GM12891 (cell line): Measurements from ENCODE around the gene ADM2.

ENCODE experiments used
- DNase-seq: peaks from one replicate; pipeline ENCODE4 v3.0.0; 2011; ENCODE audit warnings: low spot score; ENCODE audit not compliant: insufficient read length
- FAIRE-seq: peaks from 2 replicates; lab custom pipeline; 2011; peaks lifted over from hg19 to GRCh38; lab: Jason Lieb, UNC
- PAX5 ChIP-seq: IDR thresholded peaks from 2 replicates; pipeline ENCODE4 v1.6.1; 2011; ENCODE audit warnings: low read length, moderate library complexity, mild to moderate bottlenecking; ENCODE audit not compliant: insufficient read depth, severe bottlenecking
- POLR2A ChIP-seq: IDR thresholded peaks from 2 replicates; pipeline ENCODE4 v1.6.1; 2011; ENCODE audit warnings: low read depth, low read length, control low read depth
- POLR2AphosphoS5 ChIP-seq: IDR thresholded peaks from 2 replicates; pipeline ENCODE4 v1.6.1; 2011; ENCODE audit warnings: low read depth, low read length, control low read depth
- POU2F2 ChIP-seq: IDR thresholded peaks from 2 replicates; pipeline ENCODE4 v1.6.1; 2011; ENCODE audit warnings: low read depth, mild to moderate bottlenecking, control low read depth, low read length, moderate library complexity
- SPI1 ChIP-seq: IDR thresholded peaks from 2 replicates; pipeline ENCODE4 v1.6.1; 2011; ENCODE audit warnings: low read depth, low read length, control low read depth
- TAF1 ChIP-seq: IDR thresholded peaks from 2 replicates; pipeline ENCODE4 v1.6.1; 2011; ENCODE audit warnings: low read depth, low read length, control low read depth

ADM2 gene

DNA sequence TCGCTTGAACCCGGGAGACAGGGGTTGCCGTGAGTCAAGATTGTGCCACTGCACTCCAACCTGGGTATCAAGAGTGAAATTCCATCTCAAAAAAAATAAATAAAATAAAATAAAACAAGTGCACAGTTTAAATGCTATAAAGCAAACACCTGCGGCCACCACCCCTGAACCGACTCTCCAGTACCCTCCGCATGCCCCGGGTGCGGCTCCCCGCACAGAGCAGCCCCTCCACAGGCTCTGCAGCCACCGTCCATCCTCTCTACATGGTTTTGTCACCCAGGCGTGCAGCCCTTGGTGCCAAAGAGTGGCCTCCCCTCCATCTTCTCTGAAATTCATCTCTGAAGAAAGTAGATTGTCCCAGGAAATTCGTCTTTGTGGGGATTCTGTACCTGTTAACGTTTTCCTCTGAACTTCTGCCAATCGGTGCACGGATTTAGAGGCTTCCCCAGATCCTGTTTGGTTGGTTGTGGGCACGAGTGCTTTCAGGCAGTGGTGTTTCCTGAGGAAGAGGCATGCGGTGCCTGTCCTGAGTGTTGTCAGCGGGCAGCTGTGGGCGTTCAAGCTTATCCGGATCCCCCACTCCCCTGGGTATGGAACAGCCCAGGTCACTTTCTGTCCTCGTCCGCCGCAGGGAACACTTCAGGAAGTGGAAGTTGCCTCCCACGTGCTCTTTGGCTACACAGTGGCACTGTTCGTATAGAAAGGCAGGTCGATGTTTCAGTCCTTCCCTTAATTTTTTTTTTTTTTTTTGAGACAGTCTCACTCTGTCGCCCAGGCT lies 9.4 kb downstream of the ADM2 start:
- DNase-seq (no peak), FAIRE-seq (peak; percentile 58)
- no peak for TF ChIP-seq POU2F2
- no peak for TF ChIP-seq POLR2A
- no peak for TF ChIP-seq PAX5
- no peak for TF ChIP-seq TAF1
- no peak for TF ChIP-seq POLR2AphosphoS5
- TF ChIP-seq SPI1 = no peak

DNA sequence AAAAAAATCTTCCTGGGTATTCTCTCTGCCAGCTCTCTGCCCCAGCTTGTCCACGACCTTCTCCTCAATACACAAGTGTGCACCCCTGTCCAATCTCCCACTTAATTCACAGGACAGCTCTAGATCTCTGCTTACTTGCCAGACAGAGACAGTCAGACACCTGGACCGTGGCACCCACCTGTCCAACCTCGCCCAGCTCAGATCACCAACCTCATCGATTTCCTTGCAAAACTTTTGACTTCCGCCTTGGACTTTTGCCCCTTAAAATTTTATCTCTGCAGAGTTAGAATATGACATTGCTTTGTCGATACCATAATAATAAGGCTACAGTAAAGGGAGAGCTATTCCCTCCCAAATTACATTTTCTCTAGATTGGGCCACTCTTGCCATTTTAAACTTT lies 15.8 kb downstream of the ADM2 start:
- DNase-seq = no peak
- no peak for TF ChIP-seq SPI1
- no peak for TF ChIP-seq POLR2AphosphoS5
- TF ChIP-seq TAF1 = no peak
- TF ChIP-seq PAX5 = no peak
- TF ChIP-seq POLR2A = no peak
- no peak for TF ChIP-seq POU2F2
- FAIRE-seq = no peak

DNA sequence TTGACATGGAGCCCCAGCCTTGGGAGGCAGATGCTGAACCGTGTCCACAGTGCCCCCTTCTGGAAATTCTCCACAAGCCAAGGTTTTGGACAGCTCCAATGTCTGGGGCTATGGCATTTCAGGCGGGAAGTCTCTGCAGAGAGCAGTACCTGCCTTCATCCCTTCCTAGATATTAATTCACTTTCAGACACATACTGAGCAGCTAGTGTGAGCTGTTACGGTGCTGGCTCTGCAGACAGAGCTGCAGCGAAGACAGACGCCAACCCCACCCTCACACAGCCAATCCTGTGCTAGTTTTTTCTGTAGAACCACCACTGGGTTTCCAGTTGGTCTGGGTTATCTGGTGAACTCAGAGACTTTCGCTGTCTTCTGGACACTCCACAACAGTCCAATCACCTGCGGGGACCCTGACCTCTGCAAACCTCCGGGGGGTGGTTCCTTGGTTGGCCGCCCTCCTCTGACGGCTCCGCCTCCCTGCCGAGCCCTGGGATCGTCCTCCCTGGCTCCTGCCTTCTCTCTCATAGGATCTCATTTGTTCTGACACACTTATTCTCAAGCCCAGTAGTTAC lies 17.1 kb downstream of the ADM2 start:
- peak; percentile 90 for FAIRE-seq
- TF ChIP-seq SPI1 = no peak
- no peak for TF ChIP-seq POLR2AphosphoS5
- no peak for TF ChIP-seq POLR2A
- no peak for TF ChIP-seq POU2F2
- TF ChIP-seq PAX5 = no peak
- TF ChIP-seq TAF1 = no peak

DNA sequence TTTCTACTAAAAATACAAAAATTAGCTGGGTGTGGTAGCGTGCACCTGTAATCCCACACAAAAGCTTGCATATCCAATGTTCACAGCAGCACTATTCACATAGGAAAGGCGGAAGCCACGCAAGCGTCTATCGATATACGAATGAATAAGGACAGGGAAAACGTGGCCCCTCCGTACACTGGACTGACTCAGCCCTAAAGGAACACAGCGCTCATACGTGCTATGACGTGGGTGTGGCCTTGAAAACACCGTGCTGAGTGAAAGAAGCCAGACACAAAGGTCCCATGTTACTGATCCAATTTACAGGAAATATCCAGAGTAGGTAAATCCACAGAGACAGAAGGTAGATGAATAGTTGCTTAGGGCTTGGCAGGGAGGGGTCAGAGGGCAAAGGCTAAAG lies 19.1 kb downstream of the ADM2 start:
- TF ChIP-seq PAX5 (no peak), POU2F2 (no peak), POLR2AphosphoS5 (no peak), SPI1 (no peak), TAF1 (no peak), POLR2A (no peak)
- DNase-seq = no peak
- no peak for FAIRE-seq

More for the DNA sequence above, 17.1 kb downstream of the ADM2 start:
- no peak for DNase-seq

DNA sequence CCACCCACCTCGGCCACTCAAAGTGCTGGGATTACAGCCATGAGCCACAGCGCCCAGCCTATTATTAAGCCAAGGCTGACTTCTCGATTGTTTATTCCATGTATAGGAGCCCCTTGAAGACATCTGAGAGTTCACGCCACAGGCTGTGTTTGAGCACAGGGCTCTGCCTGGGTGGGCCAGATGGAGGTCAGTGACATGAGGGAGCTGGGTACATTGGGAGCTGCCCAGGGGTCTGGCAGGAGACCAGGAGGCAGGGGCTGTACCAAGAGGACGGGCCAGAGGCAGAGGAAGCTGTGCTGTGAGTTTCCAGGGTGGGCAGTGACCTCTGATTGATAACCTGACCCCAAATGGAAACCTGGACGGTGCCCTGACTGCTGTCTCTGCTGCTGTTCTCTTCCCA lies 20.8 kb downstream of the ADM2 start:
- DNase-seq = no peak
- no peak for TF ChIP-seq PAX5
- TF ChIP-seq POU2F2 = no peak
- no peak for TF ChIP-seq TAF1
- no peak for TF ChIP-seq POLR2A
- no peak for TF ChIP-seq POLR2AphosphoS5
- no peak for TF ChIP-seq SPI1
- no peak for FAIRE-seq

DNA sequence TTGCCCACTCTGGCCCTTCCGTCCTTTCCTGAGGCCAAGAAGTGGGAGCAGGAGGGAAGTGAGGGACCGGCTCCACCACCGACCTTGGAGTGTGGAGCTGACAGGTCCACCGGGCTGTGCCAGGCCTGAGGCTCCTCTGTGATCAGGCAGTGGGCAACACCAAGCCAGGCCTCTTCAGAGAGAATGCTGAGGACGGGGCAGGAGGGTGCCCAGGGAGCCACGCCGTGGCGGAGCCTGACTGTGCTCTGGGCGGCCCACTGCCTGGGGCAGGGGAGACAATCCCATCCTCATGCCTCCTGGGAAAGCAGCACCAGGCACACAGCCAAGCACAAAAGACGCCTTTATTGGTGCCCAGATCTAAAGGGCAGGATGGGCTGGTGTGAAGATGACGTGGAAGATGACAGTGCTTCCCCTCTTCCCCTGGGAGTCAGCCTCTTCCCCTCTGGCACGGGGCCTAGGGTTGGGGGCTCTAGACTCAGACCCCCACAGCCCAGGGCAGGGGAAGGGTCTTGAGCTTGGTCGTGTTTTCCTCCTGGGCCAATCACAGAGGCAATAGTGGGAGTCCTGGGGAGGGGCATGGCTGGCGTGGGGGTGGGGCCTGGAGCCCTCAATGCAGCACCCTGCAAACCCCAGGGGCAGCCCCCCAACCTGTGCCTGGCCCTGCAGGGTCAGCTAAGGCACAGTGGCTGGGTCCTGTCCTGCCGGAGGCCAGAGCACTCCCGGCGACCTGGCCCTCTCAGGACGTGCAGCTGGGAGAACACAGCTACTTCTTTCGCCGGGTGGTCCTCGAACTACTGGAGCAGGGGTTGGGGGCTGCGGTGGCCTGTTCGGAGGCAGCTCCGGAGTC lies 21.5 kb downstream of the ADM2 start:
- no peak for TF ChIP-seq POLR2AphosphoS5
- TF ChIP-seq POU2F2 = no peak
- no peak for TF ChIP-seq POLR2A
- TF ChIP-seq PAX5 = no peak
- TF ChIP-seq SPI1 = no peak
- no peak for TF ChIP-seq TAF1
- FAIRE-seq (no peak), DNase-seq (no peak)

DNA sequence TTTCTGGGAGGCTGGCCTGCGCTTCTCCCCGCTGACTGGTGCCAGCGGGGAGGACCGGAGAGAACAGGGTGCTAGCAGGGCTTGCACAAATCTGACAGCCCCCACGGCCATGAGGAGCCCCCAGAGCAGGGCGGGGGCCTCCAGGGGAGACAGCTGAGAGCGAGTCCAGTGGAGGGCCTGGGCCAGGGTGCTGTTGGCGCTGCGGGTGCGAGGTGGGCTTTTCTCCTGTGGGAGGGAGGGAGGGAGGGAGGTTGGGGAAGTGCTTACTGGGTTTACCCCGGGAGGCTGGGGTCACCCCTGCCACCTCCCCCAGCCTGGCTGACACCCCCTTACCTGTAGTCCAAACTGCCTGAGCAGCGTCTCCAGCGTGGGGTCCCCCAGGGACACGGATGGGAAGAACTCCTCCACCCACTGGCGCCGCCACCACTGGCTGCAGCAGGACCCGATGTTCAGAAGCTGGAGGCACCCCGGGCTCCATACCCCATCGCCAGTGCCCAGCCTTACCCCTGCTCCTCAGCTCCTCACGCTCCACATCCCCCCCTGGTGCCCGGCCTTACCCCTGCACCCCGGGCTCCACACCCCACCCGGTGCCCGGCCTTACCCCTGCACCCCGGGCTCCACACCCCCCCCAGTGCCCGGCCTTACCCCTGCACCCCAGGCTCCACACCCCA lies 22.3 kb downstream of the ADM2 start:
- FAIRE-seq (no peak), DNase-seq (no peak)
- no peak for TF ChIP-seq POLR2AphosphoS5
- no peak for TF ChIP-seq PAX5
- TF ChIP-seq TAF1 = no peak
- TF ChIP-seq POLR2A = no peak
- no peak for TF ChIP-seq POU2F2
- TF ChIP-seq SPI1 = no peak

DNA sequence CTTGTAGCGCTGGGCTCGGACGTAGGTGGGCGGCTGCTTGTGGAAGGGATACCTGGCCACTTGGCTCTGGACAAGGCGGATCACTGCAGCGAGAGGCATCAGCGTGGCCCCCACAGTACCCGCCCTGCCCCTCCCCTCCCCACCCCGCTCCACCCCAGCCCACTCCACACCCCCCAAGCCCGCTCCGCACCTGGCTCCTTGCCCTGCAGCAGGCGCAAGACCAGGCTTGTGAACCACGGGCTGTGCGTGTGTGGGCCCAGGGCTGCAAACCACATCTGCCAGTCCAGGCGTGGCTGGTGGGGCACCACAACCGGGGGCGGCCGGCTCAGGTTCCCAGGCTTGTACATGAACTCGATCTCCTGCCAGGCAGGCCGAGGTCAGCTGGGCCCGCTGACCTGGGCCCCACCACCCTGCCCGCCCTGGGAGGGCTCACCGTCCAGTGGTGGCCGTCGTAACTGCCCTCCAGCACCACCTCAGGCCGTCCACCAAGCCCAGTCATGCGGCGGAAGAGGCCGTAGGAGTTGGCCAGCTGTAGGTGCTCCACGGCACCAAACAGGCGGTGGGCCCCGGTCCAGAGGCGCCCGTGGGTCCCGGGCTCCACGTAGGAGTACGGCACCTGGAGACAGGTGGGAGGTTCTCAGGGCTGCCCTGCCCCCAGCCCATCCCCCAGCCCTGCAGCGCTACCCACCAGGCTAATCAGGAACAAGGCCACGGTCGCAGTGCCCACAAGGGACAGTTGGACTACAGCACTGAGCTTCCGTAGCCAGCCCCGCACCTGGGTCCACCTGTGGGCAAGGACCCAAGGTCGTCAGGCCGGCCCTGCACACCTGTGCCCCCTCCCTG lies 23.2 kb downstream of the ADM2 start:
- DNase-seq (no peak), FAIRE-seq (no peak)
- TF ChIP-seq POU2F2 (no peak), SPI1 (no peak), TAF1 (no peak), POLR2AphosphoS5 (no peak), PAX5 (no peak), POLR2A (no peak)
